HG03442 (cell line): ENCODE measurements around the gene PSMC6.
"Not testable (repeated sequence)": the region's sequence is repeated elsewhere in the genome, so short reads cannot be mapped to it uniquely, and the experiment has no call there.

Source experiments
- ATAC-seq: cut with Tn5 transposase; IDR thresholded peaks from one replicate; pipeline ENCODE4 v1.9.1; 2021; ENCODE audit warnings: mild to moderate bottlenecking, moderate library complexity; ENCODE audit not compliant: unreplicated experiment

Gene PSMC6

GRCh38 chr14:52716155-52716554 is 9.2 kb downstream of the PSMC6 start:
- no peak for ATAC-seq

DNA sequence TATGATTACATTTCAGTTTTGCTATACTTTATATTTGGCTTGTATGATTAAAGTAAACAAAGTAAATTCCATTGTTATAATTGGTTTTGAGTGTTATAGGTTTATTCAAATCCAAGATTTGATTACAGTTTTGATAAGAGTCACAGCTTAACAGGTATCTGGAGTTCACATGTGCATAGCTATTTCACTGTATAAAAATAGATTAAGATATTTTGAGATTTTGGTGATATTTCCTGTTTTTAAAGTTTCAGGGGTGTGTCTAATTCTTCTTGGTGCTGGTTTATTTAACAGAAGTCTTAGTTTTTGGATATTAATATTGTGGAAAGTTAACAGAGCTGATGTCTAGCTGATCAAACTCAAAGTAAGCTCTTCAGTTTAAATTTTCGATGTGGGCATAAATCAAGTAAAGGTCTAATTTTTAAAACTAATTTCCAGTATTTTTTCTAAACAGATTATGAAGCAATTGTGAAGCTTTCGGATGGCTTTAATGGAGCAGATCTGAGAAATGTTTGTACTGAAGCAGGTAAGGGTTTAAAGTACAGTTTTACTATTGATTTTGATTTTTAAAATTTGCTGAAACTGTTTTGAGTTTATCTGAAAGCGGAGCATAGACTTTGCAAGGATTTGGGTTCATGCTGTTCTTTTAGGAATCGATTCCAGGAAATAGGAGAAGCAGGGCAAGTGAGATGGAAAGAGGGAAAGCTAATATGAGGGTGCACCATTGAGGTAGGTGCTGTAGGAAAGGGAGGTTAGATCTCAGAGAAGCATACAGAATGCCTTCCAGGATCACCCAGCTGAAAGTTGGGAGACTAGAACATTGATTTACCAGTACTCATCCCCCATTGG is 16.7 kb downstream of the PSMC6 start:
- no peak for ATAC-seq

DNA sequence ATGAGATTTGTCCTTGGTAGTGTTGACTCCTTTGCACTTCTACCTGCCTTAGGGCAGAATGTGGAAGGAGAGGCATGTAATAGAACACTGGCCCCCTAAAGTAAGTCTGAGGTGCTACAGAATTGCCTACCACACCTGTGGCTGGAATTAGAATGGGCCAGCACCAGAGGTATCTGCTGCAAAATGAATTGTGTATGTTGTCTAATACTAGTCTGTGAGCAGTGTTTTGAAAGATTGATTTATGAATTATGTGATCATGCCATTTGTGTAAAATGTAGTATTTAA is 17.3 kb downstream of the PSMC6 start:
- no peak for ATAC-seq

- not testable (repeated sequence) for ATAC-seq
Measured at GRCh38 chr14:52727509-52727908, 20.5 kb downstream of the PSMC6 start.

- ATAC-seq: not testable (repeated sequence)
Measured at GRCh38 chr14:52729035-52729434, 22.0 kb downstream of the PSMC6 start.

GRCh38 chr14:52729585-52729924 is 22.6 kb downstream of the PSMC6 start:
- ATAC-seq: no peak

DNA sequence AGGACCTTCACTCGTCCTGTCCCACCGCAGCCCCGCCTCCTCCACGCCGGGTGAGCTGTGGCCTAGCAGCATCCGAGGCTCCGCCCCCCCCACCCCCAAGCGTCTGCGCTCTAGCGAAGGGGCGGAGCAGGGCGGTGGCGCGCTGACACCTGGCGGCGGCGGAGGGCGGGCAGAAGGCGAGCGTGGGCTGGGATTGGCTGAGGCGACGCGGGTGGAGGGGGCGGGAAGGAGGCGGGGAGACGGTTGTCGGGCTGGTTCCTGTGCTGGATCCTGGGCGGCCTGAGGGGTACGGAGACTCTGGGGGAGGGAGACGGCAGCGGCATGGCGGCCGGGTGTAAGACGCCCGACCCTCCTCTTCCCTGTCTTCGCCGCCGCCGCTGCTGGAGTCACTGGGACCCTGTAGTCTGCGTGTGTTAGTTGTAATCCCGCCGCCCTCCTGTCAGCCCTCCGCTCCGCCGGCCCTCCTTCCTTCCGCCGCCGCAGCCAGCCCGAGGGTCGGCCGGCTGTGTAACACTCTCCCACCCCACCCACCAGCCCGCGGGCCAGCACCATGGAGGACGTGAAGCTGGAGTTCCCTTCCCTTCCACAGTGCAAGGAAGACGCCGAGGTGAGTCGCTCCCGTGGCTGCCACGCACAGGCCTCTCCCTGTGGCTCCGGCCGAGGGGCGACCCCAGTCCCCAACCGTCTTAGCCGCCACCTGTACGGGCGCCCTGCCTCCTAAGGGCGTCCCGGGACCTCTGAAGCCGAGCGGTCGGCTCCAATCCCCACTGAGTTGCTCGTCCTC is 23.1 kb downstream of the PSMC6 start, which contains the start of gene STYX:
Gene STYX (plus strand): TSS at position 242 of the 784 bp plus-strand sequence. CDS start 309 bp downstream, at position 551.
- peak; percentile 92 for ATAC-seq

DNA sequence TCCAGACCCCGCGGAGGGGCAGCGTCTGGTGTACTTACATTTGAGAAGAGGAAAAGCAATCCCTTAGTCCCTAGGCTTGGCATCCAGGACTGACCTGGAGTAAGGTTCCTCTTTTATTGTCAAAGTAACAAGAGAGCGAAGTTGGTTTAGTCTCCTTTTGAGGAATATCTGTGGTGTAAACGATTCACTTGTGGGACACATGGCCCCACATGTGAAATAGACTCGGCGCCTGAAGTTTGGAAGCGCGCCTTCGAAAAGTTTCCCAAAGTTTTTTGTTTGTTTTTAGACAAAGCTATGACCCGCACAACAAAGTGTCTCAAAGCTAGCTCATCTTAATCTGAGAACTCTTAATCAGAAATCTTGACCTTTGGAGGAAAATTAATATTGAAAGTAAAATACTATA is 23.7 kb downstream of the PSMC6 start:
- no peak for ATAC-seq

- ATAC-seq: no peak
Measured at GRCh38 chr14:52733824-52734223, 26.8 kb downstream of the PSMC6 start.

GRCh38 chr14:52735921-52736489 is 29.0 kb downstream of the PSMC6 start:
- ATAC-seq: no peak

- ATAC-seq: no peak
Measured at GRCh38 chr14:52738409-52738808, 31.4 kb downstream of the PSMC6 start.

- no peak for ATAC-seq
Measured at GRCh38 chr14:52740751-52741150, 33.8 kb downstream of the PSMC6 start.

DNA sequence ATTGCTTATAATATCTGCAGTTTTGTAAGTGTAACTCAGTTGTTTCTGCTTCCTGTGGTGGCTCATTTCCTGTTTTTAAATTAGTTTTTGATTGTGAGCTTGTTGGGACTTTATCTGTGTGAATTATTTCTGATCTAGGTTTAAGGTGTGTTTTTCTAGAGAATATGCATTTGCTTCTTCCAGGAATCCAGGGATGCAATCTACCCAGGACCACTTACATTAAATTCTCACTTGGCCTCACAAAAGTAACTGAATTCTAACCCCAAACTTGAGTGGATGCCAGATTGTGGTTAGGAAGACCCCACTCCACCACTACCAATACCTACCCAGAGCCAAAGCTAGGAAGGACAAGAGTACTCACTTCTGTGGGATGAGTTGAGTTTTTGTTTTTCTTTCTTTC is 34.9 kb downstream of the PSMC6 start:
- no peak for ATAC-seq

DNA sequence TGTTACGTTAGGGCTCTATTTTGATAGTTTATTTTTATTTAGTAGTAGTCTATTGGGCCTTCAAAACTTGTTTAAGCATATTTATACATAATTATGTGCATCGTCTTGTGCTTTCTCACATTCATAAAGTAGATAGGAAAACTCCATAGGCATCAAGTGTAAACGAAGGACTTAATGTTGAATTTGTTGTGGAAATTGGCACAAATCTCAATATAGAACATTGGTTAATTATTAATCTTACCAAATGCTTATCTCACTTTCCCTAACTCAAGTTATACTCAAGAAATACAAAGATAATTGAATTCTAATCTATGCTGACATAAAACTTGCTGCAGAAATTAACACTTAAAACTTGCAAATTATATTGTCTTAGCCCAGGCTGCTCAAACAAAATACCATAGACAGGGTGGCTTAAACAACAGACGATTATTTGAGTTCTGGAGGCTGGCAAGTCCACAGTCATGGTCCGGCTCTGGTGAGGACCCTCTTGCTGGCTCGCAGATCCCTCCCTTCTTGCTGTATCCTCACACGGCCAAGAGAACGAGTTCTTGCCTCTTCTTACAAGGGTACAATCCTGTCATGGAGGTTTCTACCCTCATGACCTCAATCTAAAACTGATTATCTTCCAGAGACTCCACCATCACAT is 41.8 kb downstream of the PSMC6 start:
- no peak for ATAC-seq

GRCh38 chr14:52755607-52756316 is 48.8 kb downstream of the PSMC6 start:
- no peak for ATAC-seq

GRCh38 chr14:52759145-52759544 is 52.1 kb downstream of the PSMC6 start:
- no peak for ATAC-seq

DNA sequence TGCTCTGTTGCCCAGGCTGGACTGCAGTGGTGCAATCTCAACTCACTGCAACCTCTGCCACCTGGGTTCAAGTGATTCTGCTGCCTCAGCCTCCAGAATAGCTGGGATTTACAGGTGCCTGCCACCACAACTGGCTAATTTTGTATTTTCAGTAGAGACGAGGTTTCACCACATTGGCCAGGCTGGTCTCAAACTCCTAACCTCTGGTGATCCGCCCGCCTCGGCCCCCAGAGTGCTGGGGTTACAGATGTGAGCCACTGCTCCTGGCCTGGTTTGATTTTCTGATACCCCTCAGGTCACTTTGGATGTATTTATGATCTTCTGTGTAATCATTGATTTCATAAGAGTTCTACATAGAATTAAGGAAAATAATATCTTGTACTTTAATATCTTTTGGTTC is 55.9 kb downstream of the PSMC6 start:
- ATAC-seq: not testable (repeated sequence)

- ATAC-seq: no peak
Measured at GRCh38 chr14:52767058-52767833, 60.2 kb downstream of the PSMC6 start.

DNA sequence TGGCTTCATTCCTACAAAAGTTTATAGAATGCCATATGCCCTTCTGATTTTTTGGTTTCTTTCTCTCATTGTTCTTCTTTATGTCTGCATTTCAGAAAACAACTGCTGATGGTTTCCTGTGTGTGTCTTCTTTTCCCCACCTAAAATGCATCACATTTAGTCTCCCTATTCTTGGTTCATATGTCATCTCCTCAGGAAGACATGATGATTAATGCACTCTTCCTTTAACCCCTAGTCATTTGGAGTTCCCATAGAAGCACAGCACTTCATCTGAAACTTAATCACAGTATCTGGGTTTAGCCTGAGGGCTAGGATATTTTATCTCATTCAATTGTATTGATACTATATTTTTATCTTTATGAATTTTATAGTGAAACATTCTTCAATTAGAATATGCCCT is 62.9 kb downstream of the PSMC6 start:
- no peak for ATAC-seq

DNA sequence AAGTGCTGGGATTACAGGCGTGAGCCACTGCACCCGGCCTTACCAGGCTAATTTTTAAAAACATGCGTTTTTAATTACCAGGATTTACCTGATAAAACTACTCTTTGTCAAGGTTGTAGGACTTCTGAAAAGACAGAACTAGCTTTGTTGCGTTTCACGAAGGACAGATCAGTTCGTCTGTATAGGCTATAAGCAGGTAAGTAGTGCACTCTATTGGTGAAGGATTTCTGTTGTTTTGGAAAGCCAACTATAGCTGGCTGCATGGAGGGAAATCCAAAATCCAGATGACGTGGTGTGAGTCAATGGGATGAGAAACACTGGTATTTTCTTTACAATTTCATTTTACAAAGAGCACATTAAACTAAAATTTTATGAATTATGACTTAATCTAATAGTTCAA is 69.8 kb downstream of the PSMC6 start:
- ATAC-seq: no peak
